ENCODE measurements around the gene GIMAP8. TPM values are rescaled to one million over a fixed set of nuclear protein-coding genes. Genes with fewer than 3 reads are reported as not detected.

Gene GIMAP8
- total RNA-seq, 1 experiment from 2014 or later: not detected

DNA sequence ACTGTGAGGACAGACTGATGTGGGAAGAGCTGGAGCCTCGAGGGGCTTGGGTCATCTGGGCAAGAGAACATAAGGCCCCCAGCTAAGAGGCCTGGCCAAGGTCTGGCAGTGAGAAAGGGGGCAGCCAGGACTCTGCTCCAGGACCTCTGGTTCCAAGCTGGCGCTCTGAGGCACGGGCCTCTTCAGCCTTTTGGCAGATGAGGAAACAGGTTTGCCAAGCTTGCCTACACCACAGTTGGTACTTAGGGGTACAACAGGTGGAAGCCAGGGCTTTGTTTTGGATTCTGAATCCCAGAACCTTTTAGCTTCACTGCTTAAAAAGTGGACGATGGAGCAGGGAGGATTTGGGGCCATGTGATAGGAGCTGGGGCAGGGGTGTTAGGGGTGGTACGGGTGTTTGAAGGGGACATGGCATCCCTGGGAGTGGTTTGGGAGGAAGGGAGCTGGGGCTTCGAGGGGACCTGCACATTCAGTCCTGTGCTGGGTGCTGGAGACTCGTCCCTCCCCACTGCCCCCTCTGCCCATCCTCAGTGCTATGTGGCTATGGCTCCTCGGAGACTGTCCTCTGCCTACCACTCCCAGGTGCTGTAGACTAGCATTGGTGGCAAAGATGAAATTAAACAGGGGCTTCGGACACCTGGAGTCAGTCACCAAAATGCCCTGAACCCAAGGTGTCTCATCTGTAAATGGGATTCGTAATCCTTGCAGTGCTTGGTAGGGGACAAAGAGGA, 41.0 kb upstream of the GIMAP8 start:
- DNase-seq: no peak
- no peak overlapping the region for H3K4me3 Mint-ChIP-seq

More for the DNA sequence above, 41.0 kb upstream of the GIMAP8 start:
- Histone ChIP-seq H3K27me3 (ENCODE audit: insufficient read depth, low read length) (no peaks in the 10 kb centered on the region), H4K5ac (ENCODE audit: insufficient read length, low read depth, low read length) (no peak overlapping the region), H3K14ac (ENCODE audit: insufficient read depth, low read length) (no peak overlapping the region), H3K27ac (ENCODE audit: insufficient read length, low read depth, low read length) (no peak overlapping the region), H3K56ac (ENCODE audit: insufficient read length, low read depth, low read length) (no peak overlapping the region), H3K9me3 (ENCODE audit: control insufficient read depth, low read depth, low read length) (no peaks in the 10 kb centered on the region), H4K20me1 (ENCODE audit: control insufficient read depth, insufficient read depth, insufficient read length) (no peaks in the 10 kb centered on the region), H3K23ac (ENCODE audit: insufficient read length, low read depth, low read length) (no peak overlapping the region), H3K4me2 (ENCODE audit: insufficient read depth, insufficient read length, low read length) (no peak overlapping the region), H2BK5ac (ENCODE audit: insufficient read length, low read length) (no peak overlapping the region), H2BK12ac (ENCODE audit: insufficient read length, low read depth, low read length) (no peak overlapping the region), H2BK120ac (ENCODE audit: low read depth, low read length, poor library complexity, severe bottlenecking) (no peak overlapping the region), H2BK20ac (ENCODE audit: low read depth, low read length, poor library complexity, severe bottlenecking) (no peak overlapping the region), H3T11ph (ENCODE audit: low read length) (no peak overlapping the region), H3K4me1 (ENCODE audit: insufficient read depth, low read length) (peaks cover 6% of the 10 kb centered on the region; the same call in 1 of the 2 replicates), H3K4ac (ENCODE audit: low read depth, low read length) (no peak overlapping the region), H3K9ac (ENCODE audit: extremely low read depth, insufficient read length, low read length) (no peak overlapping the region), H2AK5ac (ENCODE audit: insufficient read length, low read length) (no peak overlapping the region), H4K8ac (replicated peaks; ENCODE audit: insufficient read length, low read depth, low read length) (no peak overlapping the region), H3K79me2 (ENCODE audit: insufficient read depth, low read length) (no peaks in the 10 kb centered on the region), H3K79me1 (ENCODE audit: insufficient read depth, low read depth, low read length, poor library complexity, severe bottlenecking) (no peaks in the 10 kb centered on the region), H2AFZ (ENCODE audit: low read length) (no peak overlapping the region), H4K91ac (ENCODE audit: insufficient read length, low read depth, low read length) (no peak overlapping the region), H3K18ac (ENCODE audit: insufficient read length, low read depth, low read length) (no peak overlapping the region), H2BK15ac (ENCODE audit: low read depth, low read length) (no peak overlapping the region), H3K23me2 (ENCODE audit: insufficient read length, low read depth, low read length, poor library complexity, severe bottlenecking) (peaks cover 8% of the 10 kb centered on the region)
- Mint-ChIP-seq H3K27me3 (ENCODE audit: low read depth) (no peaks in the 10 kb centered on the region; the same call in 1 of the 2 replicates), H3K27ac (no peak overlapping the region; a peak in 1 of 7 replicates), H3K4me1 (peaks cover 26 to 32% of the 10 kb centered on the region in 2 experiments), H3K9me3 (no peaks in the 10 kb centered on the region; a peak in 1 of 5 replicates), H3K36me3 (ENCODE audit: insufficient read depth in 1 of 3, low read depth in 3 of 3) (peaks cover 14 to 46% (median 44%) of the 10 kb centered on the region in 3 experiments)
- TF ChIP-seq, protein P1, sequence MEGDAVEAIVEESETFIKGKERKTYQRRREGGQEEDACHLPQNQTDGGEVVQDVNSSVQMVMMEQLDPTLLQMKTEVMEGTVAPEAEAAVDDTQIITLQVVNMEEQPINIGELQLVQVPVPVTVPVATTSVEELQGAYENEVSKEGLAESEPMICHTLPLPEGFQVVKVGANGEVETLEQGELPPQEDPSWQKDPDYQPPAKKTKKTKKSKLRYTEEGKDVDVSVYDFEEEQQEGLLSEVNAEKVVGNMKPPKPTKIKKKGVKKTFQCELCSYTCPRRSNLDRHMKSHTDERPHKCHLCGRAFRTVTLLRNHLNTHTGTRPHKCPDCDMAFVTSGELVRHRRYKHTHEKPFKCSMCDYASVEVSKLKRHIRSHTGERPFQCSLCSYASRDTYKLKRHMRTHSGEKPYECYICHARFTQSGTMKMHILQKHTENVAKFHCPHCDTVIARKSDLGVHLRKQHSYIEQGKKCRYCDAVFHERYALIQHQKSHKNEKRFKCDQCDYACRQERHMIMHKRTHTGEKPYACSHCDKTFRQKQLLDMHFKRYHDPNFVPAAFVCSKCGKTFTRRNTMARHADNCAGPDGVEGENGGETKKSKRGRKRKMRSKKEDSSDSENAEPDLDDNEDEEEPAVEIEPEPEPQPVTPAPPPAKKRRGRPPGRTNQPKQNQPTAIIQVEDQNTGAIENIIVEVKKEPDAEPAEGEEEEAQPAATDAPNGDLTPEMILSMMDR (conservative IDR thresholded peaks at IDR 0.05): no peak
- no CpG with 5 or more reads among the region's 10 CpGs for WGBS (ENCODE audit: extremely low coverage, insufficient read length, low lambda C conversion rate)

Data from H9 (cell line).